DND-41 (cell line): ENCODE data around the gene NIPAL3.

ENCODE experiments used
- ATAC-seq: fragments of 200-7000 bp; cut with Tn5 transposase; 3 replicates; pipeline ENCODE4 v1.9.1; 2021; ENCODE audit warnings: low read depth; ENCODE audit not compliant: insufficient read depth
- DNase-seq: peaks from one replicate; pipeline ENCODE4 v3.0.0-alpha.2; 2020
- H2AFZ ChIP-seq: 2 replicates; pipeline ENCODE4 v1.6.0; 2012; ENCODE audit warnings: low read depth, low read length
- H3K27ac ChIP-seq: 2 replicates; pipeline ENCODE4 v1.5.1; 2012; ENCODE audit warnings: low read length, inconsistent platforms
- H3K27me3 ChIP-seq: fragments of 200-600 bp; sonication (generic); 2 replicates; pipeline ENCODE4 v1.6.0; 2012; ENCODE audit warnings: low read length, mild to moderate bottlenecking, inconsistent platforms; ENCODE audit not compliant: insufficient read depth, poor library complexity
- H3K36me3 ChIP-seq: 2 replicates; pipeline ENCODE4 v1.5.1; 2012; ENCODE audit warnings: low read length, inconsistent platforms; ENCODE audit not compliant: insufficient read depth
- H3K4me1 ChIP-seq: 2 replicates; pipeline ENCODE4 v1.5.1; 2012; ENCODE audit warnings: mild to moderate bottlenecking, low read length; ENCODE audit not compliant: insufficient read depth
- H3K4me2 ChIP-seq: 2 replicates; pipeline ENCODE4 v1.6.0; 2012; ENCODE audit warnings: mild to moderate bottlenecking, moderate library complexity, low read length, inconsistent platforms; ENCODE audit not compliant: insufficient read depth
- H3K4me3 ChIP-seq, 2 experiments: fragments of 200-600 bp in 1 of 2; shearing (Covaris generic) in 1 of 2; 2 replicates each; pipeline ENCODE4 v1.5.1; 2012 to 2016; ENCODE audit warnings: inconsistent platforms in 2 of 2, low read length in 2 of 2, mild to moderate bottlenecking in 2 of 2, low read depth in 1 of 2, moderate library complexity in 1 of 2
- H3K79me2 ChIP-seq: 2 replicates; pipeline ENCODE4 v1.6.0; 2012; ENCODE audit warnings: low read length, inconsistent platforms; ENCODE audit not compliant: insufficient read depth
- H3K9ac ChIP-seq: 2 replicates; pipeline ENCODE4 v1.6.0; 2012; ENCODE audit warnings: low read depth, mild to moderate bottlenecking, inconsistent platforms, low read length, moderate library complexity
- H3K9me3 ChIP-seq: 2 replicates; pipeline ENCODE4 v1.5.1; 2012; ENCODE audit warnings: low read length, moderate library complexity, mild to moderate bottlenecking, inconsistent platforms; ENCODE audit not compliant: insufficient read depth, severe bottlenecking
- H4K20me1 ChIP-seq: 2 replicates; pipeline ENCODE4 v1.6.0; 2012; ENCODE audit warnings: low read length; ENCODE audit not compliant: insufficient read depth
- EZH2 ChIP-seq: IDR thresholded peaks from 3 replicates; pipeline ENCODE4 v1.6.1; 2012; ENCODE audit warnings: borderline replicate concordance, low read depth, mild to moderate bottlenecking, moderate library complexity, low read length, inconsistent platforms; ENCODE audit not compliant: severe bottlenecking
- TF ChIP-seq, protein P1 (sequence below): IDR thresholded peaks from 2 replicates; pipeline ENCODE4 v1.5.1; 2012; ENCODE audit warnings: borderline replicate concordance, low read length, moderate library complexity, mild to moderate bottlenecking; ENCODE audit not compliant: poor library complexity, severe bottlenecking; ENCODE audit errors: extremely low read depth

NIPAL3 gene

DNA sequence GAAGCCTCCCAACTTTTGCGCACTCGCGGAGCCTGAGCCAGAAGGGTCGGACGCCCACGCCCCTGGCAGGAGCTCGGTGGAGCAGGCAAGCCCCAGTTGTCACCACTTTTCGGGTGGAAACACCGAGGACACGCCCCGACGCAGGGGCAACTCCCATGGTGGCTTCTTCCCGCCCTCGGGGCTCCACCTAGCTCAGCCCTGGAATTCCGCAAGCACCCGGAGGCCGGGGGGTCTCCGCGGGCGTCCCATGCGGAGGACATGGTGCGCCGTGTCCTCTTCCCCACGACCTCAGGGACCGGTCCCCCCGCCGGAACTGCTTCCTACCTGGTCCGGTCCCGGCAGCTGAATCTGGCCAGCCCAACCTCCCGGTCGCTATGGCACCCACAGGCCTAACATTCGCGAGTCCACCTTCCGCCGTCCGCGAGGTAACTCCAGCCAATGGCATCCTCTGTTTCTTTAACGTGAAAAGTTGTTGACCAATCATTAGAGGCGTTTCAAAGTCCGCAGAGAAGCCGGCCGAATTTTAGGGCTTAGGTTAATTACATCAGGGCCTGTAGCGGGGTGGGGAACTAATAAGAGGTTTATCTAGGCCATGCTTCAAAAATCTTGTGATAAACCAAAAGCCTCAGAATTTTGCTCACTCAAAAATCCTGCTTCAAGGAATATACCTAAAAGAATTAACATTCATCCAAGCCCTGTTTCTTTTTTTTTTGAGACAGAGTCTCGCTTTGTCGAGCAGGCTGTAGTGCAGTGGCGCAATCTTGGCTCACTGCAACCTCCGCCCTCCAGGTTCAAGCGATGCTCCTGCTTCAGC lies 2.0 kb upstream of the NIPAL3 start, which contains the start of gene STPG1:
TSS of gene STPG1 (minus strand) at position 433 of the 814 bp plus-strand sequence. CDS start 12,394 bp downstream, outside the sequence.
- no peaks in the 10 kb centered on the region for H3K36me3 ChIP-seq
- peaks cover 22% of the 10 kb centered on the region for H3K27me3 ChIP-seq
- no peak within 1 kb of the TSS for H3K9ac ChIP-seq
- H3K4me2 ChIP-seq: no peak within 1 kb of the TSS
- H3K27ac ChIP-seq: no peak within 1 kb of the TSS
- no peaks in the 10 kb centered on the region for H4K20me1 ChIP-seq
- no peak within 1 kb of the TSS for H2AFZ ChIP-seq
- no peak for ATAC-seq
- DNase-seq: peak; percentile 22
- H3K4me1 ChIP-seq: peaks cover 25% of the 10 kb centered on the region
- no peak within 1 kb of the TSS for H3K4me3 ChIP-seq
- TF ChIP-seq EZH2: peak; percentile 65
- TF ChIP-seq, protein P1, sequence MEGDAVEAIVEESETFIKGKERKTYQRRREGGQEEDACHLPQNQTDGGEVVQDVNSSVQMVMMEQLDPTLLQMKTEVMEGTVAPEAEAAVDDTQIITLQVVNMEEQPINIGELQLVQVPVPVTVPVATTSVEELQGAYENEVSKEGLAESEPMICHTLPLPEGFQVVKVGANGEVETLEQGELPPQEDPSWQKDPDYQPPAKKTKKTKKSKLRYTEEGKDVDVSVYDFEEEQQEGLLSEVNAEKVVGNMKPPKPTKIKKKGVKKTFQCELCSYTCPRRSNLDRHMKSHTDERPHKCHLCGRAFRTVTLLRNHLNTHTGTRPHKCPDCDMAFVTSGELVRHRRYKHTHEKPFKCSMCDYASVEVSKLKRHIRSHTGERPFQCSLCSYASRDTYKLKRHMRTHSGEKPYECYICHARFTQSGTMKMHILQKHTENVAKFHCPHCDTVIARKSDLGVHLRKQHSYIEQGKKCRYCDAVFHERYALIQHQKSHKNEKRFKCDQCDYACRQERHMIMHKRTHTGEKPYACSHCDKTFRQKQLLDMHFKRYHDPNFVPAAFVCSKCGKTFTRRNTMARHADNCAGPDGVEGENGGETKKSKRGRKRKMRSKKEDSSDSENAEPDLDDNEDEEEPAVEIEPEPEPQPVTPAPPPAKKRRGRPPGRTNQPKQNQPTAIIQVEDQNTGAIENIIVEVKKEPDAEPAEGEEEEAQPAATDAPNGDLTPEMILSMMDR: no peak
- peaks cover 3% of the 10 kb centered on the region; the same call in 1 of the 2 replicates for H3K79me2 ChIP-seq
- H3K9me3 ChIP-seq: no peaks in the 10 kb centered on the region

- H4K20me1 ChIP-seq: no peaks in the 10 kb centered on the region
- H2AFZ ChIP-seq: peak overlapping the region; percentile 57
- no peak for DNase-seq
- peaks cover 22% of the 10 kb centered on the region for H3K27me3 ChIP-seq
- H3K9ac ChIP-seq: no peak overlapping the region
- H3K4me2 ChIP-seq: peak overlapping the region; percentile 96
- no peak overlapping the region for H3K27ac ChIP-seq
- H3K36me3 ChIP-seq: peaks cover 8% of the 10 kb centered on the region; the same call in 1 of the 2 replicates
- no peaks in the 10 kb centered on the region for H3K9me3 ChIP-seq
- H3K4me1 ChIP-seq: peaks cover 25% of the 10 kb centered on the region
- peak overlapping the region in 1 of 2 experiments; percentile 91; a peak in 1 of 4 replicates for H3K4me3 ChIP-seq
- no peak for ATAC-seq
- no peak for TF ChIP-seq EZH2
- TF ChIP-seq, protein P1: no peak
- peaks cover 3% of the 10 kb centered on the region; the same call in 1 of the 2 replicates for H3K79me2 ChIP-seq
Observed at GRCh38 chr1:24414775-24415333, 748 bp upstream of the NIPAL3 start.

DNA sequence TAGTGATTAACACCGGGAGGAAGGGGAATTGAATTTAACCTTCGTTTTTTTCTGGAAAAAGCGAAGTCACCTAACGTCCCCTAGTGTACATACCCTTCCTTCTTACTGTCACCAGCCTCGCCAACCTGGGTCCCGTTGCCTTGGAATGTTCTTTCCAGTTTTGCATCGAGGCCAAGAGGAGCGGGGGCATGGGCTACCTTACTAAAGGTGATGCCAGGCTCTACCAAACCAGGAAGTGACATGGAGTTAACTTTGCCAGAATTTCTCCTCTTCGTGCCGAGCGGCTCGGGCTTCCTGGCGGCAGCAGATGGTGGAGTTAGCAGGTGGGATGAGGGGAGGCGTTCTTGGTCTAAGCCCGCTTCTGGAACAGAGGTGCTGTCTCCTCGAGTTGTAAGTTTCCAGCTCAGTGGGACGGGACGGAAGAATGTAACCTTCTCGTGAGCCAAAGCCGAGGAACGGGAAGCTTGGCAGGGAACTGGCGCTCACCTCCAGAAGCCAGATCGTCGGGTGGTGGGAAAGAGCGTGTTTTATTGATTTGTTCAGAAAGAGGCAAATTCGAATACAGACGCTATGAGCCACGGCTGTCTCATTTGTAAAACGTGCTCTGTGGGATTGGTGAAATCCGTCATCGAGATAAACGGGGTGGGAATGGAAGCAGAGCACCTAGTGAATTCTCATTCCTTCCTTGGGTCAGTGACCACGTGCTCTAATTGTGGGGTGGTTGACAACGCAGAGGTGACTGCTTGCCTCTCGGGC lies 486 bp downstream of the NIPAL3 start:
- Histone ChIP-seq H3K27ac (peak overlapping the region; percentile 58), H3K27me3 (peaks cover 22% of the 10 kb centered on the region), H3K4me1 (peaks cover 25% of the 10 kb centered on the region), H3K36me3 (peaks cover 8% of the 10 kb centered on the region; the same call in 1 of the 2 replicates), H4K20me1 (no peaks in the 10 kb centered on the region), H3K9me3 (no peaks in the 10 kb centered on the region), H3K9ac (peak overlapping the region; percentile 55), H3K79me2 (peaks cover 3% of the 10 kb centered on the region; the same call in 1 of the 2 replicates), H3K4me3 (peak overlapping the region; percentile 64 to 91; a peak in 3 of 4 replicates), H2AFZ (peak overlapping the region; percentile 96), H3K4me2 (peak overlapping the region; percentile 96)
- peak; percentile 26 for DNase-seq
- peak; percentile 4; the same call in 2 of the 3 replicates for ATAC-seq
- TF ChIP-seq, protein P1: no peak
- no peak for TF ChIP-seq EZH2
